Measurements from ENCODE around the gene HCRT. TPM values are rescaled to one million over a fixed set of nuclear protein-coding genes. Genes with fewer than 3 reads are reported as not detected.

Gene HCRT
- total and polyA plus RNA-seq, 7 donors = not detected

DNA sequence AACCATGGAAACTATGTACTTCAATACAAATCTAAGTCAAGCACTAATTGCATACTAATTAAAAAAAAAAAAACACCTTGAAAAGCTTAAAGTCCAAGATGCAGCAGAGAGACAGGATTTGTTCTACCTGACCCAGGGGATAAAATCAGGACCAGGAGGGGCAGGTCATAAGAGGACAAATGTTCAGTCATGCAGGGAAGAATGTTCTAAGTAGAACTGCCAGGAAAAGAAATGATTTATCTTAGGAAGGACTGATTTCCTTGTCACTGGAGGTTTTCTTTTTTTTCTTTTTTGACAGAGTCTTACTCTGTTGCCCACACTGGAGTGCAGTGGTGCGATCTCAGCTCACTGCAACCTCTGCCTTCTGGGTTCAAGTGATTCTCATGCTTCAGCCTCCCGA is 18.1 kb upstream of the HCRT start:
- Histone ChIP-seq H3K36me3 (ENCODE audit: insufficient read depth in 1 of 2, low read depth in 1 of 2) (peaks cover 0 to 90% of the 10 kb centered on the region in 2 donors), H3K9me3 (no peaks in the 10 kb centered on the region), H3K27me3 (ENCODE audit: insufficient read depth in 3 of 3, low read length in 2 of 3) (no peaks in the 10 kb centered on the region), H3K4me1 (no peaks in the 10 kb centered on the region), H3K4me3 (no peak overlapping the region), H3K27ac (no peak overlapping the region)
- ATAC-seq (peak in 2 of 4 donors; percentile 31 to 33), DNase-seq (no peak)
- WGBS, 3 donors = 93 to 95% (median 95%) methylated on average over 2 of the region's 2 CpGs
- intact Hi-C loops (cut with DNase I) = no loop called here
- TF ChIP-seq, protein P1, sequence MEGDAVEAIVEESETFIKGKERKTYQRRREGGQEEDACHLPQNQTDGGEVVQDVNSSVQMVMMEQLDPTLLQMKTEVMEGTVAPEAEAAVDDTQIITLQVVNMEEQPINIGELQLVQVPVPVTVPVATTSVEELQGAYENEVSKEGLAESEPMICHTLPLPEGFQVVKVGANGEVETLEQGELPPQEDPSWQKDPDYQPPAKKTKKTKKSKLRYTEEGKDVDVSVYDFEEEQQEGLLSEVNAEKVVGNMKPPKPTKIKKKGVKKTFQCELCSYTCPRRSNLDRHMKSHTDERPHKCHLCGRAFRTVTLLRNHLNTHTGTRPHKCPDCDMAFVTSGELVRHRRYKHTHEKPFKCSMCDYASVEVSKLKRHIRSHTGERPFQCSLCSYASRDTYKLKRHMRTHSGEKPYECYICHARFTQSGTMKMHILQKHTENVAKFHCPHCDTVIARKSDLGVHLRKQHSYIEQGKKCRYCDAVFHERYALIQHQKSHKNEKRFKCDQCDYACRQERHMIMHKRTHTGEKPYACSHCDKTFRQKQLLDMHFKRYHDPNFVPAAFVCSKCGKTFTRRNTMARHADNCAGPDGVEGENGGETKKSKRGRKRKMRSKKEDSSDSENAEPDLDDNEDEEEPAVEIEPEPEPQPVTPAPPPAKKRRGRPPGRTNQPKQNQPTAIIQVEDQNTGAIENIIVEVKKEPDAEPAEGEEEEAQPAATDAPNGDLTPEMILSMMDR (IDR thresholded peaks at IDR 0.05) = no peak

DNA sequence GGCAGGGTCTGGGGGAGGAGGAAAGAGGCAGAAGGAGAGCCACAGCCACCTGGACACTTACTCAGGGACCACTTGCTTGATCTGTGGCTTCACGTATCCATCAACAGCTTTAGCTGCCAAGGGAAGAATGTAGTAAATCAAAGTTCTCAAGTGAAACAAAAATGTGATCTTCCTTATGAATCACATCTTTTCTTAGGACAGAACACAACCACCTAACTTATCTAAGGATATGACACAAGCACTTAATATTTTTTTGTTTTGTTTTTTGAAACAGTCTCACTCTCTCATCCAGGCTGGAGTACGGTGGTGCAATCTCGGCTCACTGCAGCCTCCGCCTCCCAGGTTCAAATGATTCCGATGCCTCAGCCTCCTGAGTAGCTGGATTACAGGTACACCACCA is 17.4 kb upstream of the HCRT start:
- H3K27ac ChIP-seq = no peak overlapping the region
- intact Hi-C loops (cut with DNase I) = no loop called here
- H3K27me3 ChIP-seq (ENCODE audit: insufficient read depth in 3 of 3, low read length in 2 of 3) = no peaks in the 10 kb centered on the region
- ATAC-seq (no peak), DNase-seq (no peak)
- no peaks in the 10 kb centered on the region for H3K4me1 ChIP-seq
- H3K36me3 ChIP-seq (ENCODE audit: insufficient read depth in 1 of 2, low read depth in 1 of 2) = peaks cover 0 to 85% of the 10 kb centered on the region in 2 donors
- no peak overlapping the region for H3K4me3 ChIP-seq
- TF ChIP-seq, protein P1 (IDR thresholded peaks at IDR 0.05) = no peak
- H3K9me3 ChIP-seq = no peaks in the 10 kb centered on the region
- WGBS, 3 donors = 94 to 98% (median 95%) methylated on average over 5 of the region's 5 CpGs

DNA sequence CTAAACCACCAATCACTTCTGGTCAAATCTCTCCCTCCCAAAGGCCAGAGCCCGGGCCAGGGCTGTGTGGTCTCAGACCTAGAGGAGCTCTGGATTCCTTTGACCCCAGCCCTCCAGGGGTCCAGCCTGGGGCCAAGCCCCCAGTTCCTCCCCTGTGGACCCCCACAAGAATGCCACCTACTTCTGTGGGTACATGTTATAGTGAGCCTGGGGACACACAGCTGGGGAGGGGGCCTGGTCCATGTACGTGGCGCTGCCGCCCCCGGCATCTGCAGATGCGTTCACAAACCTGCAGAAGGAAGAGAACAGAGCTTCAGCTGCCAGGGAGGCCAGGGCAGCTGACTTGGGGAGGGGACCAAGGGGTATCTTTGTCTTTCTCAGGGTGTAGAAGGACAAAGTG is 16.9 kb upstream of the HCRT start:
- DNase-seq (no peak), ATAC-seq (peak in 1 of 4 donors; percentile 8)
- intact Hi-C loops (cut with DNase I) = no loop called here
- H3K9me3 ChIP-seq = no peaks in the 10 kb centered on the region
- TF ChIP-seq, protein P1 (IDR thresholded peaks at IDR 0.05) = no peak
- H3K4me1 ChIP-seq = no peaks in the 10 kb centered on the region
- no peak overlapping the region for H3K4me3 ChIP-seq
- H3K36me3 ChIP-seq (ENCODE audit: insufficient read depth in 1 of 2, low read depth in 1 of 2) = peaks cover 0 to 79% of the 10 kb centered on the region in 2 donors
- H3K27me3 ChIP-seq (ENCODE audit: insufficient read depth in 3 of 3, low read length in 2 of 3) = no peaks in the 10 kb centered on the region
- WGBS, 3 donors = 92 to 96% (median 92%) methylated on average over 6 of the region's 6 CpGs
- no peak overlapping the region for H3K27ac ChIP-seq

DNA sequence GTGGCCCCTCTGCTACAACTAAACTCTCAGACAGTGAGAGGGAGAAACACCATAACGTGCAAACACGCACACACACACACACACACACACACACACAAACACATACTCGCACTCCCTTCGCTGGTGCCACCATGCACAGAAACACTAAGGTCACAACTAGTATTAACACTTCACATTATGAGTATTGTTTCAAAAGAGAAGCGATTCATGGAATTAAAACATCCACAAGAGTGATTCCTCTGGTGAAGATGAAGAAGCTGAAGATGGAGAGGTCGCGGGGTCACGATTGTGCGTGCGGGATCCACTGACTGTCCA is 16.2 kb upstream of the HCRT start:
- Histone ChIP-seq H3K27ac (no peak overlapping the region), H3K36me3 (ENCODE audit: insufficient read depth in 1 of 2, low read depth in 1 of 2) (peaks cover 0 to 72% of the 10 kb centered on the region in 2 donors), H3K4me3 (no peak overlapping the region), H3K9me3 (no peaks in the 10 kb centered on the region), H3K27me3 (ENCODE audit: insufficient read depth in 3 of 3, low read length in 2 of 3) (no peaks in the 10 kb centered on the region), H3K4me1 (no peaks in the 10 kb centered on the region)
- ATAC-seq (no peak), DNase-seq (no peak)
- TF ChIP-seq, protein P1 (IDR thresholded peaks at IDR 0.05) = no peak
- WGBS, 3 donors = 87 to 90% (median 89%) methylated on average over 10 of the region's 10 CpGs
- intact Hi-C loops (cut with DNase I) = no loop called here

DNA sequence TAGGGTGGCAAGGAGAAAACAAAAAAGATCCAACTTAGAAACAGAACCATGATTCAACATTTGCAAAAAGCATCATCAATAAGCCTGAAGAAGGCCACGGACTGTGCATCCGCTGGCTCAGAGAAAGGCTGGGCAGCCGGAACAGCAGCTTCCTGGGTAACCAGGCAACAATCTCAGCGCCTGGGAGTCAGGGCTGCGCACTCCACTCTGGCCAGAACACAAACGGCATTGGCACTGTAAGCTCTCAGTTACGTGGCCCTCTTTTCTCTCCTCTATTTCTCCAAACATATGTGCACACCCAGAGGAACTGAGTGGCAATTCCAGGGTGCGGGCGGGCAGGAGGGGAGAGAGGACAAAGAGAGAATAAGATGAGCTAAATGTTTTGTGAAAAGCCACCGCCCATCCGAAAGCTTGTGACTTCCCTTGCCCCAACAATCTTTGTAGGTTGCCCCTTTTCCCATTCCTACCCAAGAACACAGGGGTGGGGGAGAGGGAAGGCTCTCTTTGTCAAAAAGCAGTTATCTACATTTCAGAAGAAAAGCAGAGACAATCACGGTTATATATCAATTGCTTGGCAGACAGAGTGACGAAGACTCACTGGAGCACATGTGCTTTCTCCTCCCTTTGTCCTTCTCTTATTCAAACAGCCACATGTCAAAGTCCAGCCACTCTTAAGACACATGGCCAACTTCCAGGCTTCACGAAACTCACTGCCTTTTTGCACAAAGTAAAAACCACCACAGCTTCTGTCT is 15.6 kb upstream of the HCRT start:
- TF ChIP-seq, protein P1 (IDR thresholded peaks at IDR 0.05) = no peak
- WGBS, 3 donors = 71 to 78% (median 72%) methylated on average over 14 of the region's 14 CpGs
- H3K27ac ChIP-seq = no peak overlapping the region
- DNase-seq (no peak), ATAC-seq (no peak)
- H3K4me1 ChIP-seq = no peaks in the 10 kb centered on the region
- H3K4me3 ChIP-seq = no peak overlapping the region
- no peaks in the 10 kb centered on the region for H3K27me3 ChIP-seq (ENCODE audit: insufficient read depth in 3 of 3, low read length in 2 of 3)
- no peaks in the 10 kb centered on the region for H3K9me3 ChIP-seq
- intact Hi-C loops (cut with DNase I) = no loop called here
- peaks cover 0 to 67% of the 10 kb centered on the region in 2 donors for H3K36me3 ChIP-seq (ENCODE audit: insufficient read depth in 1 of 2, low read depth in 1 of 2)

Measured in psoas muscle (tissue), 8 donors.